HEK293 (cell line): ENCODE measurements around the gene NLGN2.

Experiments used
- ZBTB20 ChIP-seq: fragments of 450-650 bp; formaldehyde crosslinking; IDR thresholded peaks from 2 replicates; pipeline ENCODE4 v1.5.1; 2016; ENCODE audit warnings: missing biosample characterization, missing genetic modification characterization
- ZBTB7A ChIP-seq: fragments of 450-650 bp; formaldehyde crosslinking; IDR thresholded peaks from 2 replicates; pipeline ENCODE4 v1.5.1; 2016; ENCODE audit warnings: low read depth, missing biosample characterization, missing genetic modification characterization
- ZNF324 ChIP-seq: fragments of 450-650 bp; formaldehyde crosslinking; IDR thresholded peaks from 2 replicates; pipeline ENCODE4 v1.5.1; 2016; ENCODE audit warnings: missing biosample characterization, missing genetic modification characterization
- ZNF341 ChIP-seq: fragments of 450-650 bp; formaldehyde crosslinking; IDR thresholded peaks from 2 replicates; pipeline ENCODE4; 2016; ENCODE audit warnings: low read depth, missing biosample characterization, missing genetic modification characterization
- ZNF514 ChIP-seq: fragments of 450-650 bp; formaldehyde crosslinking; IDR thresholded peaks from 2 replicates; pipeline ENCODE4 v1.5.1; 2016; ENCODE audit warnings: missing biosample characterization, missing genetic modification characterization
- TF ChIP-seq, protein P1 (sequence below): fragments of 450-650 bp; IDR thresholded peaks from 2 replicates; pipeline ENCODE4 v1.5.1; 2018; ENCODE audit warnings: missing biosample characterization, missing genetic modification characterization
- TF ChIP-seq, protein P2 (sequence below): fragments of 450-650 bp; formaldehyde crosslinking; IDR thresholded peaks from 2 replicates; pipeline ENCODE4 v1.5.1; 2016; ENCODE audit warnings: missing biosample characterization, missing genetic modification characterization
- TF ChIP-seq, protein P3 (sequence below): fragments of 450-650 bp; formaldehyde crosslinking; IDR thresholded peaks from 2 replicates; pipeline ENCODE4 v1.5.1; 2017; ENCODE audit warnings: missing biosample characterization, missing genetic modification characterization

DNA sequence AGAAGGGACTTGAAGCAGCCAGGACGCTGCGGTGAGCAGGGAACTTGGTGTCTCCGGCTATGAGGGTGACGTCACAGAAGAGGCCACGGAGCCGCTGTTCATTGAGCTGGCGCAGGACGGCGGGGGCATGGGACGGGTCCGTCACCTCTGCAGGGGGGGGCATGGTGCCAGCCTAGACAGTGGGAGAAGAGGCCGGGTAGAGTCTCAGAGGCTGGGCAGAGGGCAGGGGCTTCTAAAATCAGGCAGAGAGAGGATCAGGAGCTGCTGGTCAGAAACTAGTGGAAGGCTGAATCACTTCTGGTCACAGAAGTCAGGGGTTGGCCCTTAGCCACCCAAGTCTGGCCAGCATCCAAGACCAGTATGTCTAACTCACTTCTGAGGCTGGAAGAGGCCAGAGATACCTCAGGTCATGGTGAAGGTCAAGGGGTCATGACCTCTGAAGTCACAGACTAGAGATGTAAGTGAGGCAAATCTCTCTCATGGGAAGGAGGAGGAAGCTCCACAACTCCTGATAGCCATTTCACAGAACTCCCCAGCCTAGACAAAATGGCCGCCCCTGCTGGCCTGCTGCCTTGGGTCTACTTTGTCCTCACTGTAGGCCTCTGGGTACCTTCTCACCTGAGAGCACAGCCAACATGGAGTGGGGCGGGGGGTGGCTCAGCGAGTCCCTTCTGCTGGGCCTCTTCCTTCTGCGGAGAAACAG lies 59.1 kb downstream of the NLGN2 start:
- TF ChIP-seq, protein P1, sequence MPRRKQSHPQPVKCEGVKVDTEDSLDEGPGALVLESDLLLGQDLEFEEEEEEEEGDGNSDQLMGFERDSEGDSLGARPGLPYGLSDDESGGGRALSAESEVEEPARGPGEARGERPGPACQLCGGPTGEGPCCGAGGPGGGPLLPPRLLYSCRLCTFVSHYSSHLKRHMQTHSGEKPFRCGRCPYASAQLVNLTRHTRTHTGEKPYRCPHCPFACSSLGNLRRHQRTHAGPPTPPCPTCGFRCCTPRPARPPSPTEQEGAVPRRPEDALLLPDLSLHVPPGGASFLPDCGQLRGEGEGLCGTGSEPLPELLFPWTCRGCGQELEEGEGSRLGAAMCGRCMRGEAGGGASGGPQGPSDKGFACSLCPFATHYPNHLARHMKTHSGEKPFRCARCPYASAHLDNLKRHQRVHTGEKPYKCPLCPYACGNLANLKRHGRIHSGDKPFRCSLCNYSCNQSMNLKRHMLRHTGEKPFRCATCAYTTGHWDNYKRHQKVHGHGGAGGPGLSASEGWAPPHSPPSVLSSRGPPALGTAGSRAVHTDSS, result no peak
- no peak for TF ChIP-seq ZBTB20
- TF ChIP-seq ZNF514 (tag by site-specific recombination), result no peak
- TF ChIP-seq ZNF324 (tag by site-specific recombination), result no peak
- TF ChIP-seq, protein P2, sequence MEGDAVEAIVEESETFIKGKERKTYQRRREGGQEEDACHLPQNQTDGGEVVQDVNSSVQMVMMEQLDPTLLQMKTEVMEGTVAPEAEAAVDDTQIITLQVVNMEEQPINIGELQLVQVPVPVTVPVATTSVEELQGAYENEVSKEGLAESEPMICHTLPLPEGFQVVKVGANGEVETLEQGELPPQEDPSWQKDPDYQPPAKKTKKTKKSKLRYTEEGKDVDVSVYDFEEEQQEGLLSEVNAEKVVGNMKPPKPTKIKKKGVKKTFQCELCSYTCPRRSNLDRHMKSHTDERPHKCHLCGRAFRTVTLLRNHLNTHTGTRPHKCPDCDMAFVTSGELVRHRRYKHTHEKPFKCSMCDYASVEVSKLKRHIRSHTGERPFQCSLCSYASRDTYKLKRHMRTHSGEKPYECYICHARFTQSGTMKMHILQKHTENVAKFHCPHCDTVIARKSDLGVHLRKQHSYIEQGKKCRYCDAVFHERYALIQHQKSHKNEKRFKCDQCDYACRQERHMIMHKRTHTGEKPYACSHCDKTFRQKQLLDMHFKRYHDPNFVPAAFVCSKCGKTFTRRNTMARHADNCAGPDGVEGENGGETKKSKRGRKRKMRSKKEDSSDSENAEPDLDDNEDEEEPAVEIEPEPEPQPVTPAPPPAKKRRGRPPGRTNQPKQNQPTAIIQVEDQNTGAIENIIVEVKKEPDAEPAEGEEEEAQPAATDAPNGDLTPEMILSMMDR, result no peak
- no peak for TF ChIP-seq ZBTB7A
- TF ChIP-seq, protein P3, sequence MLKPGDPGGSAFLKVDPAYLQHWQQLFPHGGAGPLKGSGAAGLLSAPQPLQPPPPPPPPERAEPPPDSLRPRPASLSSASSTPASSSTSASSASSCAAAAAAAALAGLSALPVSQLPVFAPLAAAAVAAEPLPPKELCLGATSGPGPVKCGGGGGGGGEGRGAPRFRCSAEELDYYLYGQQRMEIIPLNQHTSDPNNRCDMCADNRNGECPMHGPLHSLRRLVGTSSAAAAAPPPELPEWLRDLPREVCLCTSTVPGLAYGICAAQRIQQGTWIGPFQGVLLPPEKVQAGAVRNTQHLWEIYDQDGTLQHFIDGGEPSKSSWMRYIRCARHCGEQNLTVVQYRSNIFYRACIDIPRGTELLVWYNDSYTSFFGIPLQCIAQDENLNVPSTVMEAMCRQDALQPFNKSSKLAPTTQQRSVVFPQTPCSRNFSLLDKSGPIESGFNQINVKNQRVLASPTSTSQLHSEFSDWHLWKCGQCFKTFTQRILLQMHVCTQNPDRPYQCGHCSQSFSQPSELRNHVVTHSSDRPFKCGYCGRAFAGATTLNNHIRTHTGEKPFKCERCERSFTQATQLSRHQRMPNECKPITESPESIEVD, result no peak
- TF ChIP-seq ZNF341, result no peak
